Effector CD8-positive, alpha-beta T cell (primary cell): ENCODE results near the gene SLC12A4.
"Not testable (repeated sequence)": the region's sequence is repeated elsewhere in the genome, so short reads cannot be mapped to it uniquely, and the experiment has no call there.

Source experiments
- DNase-seq: peaks from one replicate; lab custom pipeline; 2025; lab: John Stamatoyannopoulos, UW
- total RNA-seq, 4 experiments: gene quantifications; one replicate each; lab custom pipeline; 2026; lab: John Stamatoyannopoulos, UW

Gene SLC12A4
- 26.2 to 60.6 (median 47.8) reads per million in 4 experiments for total RNA-seq

DNA sequence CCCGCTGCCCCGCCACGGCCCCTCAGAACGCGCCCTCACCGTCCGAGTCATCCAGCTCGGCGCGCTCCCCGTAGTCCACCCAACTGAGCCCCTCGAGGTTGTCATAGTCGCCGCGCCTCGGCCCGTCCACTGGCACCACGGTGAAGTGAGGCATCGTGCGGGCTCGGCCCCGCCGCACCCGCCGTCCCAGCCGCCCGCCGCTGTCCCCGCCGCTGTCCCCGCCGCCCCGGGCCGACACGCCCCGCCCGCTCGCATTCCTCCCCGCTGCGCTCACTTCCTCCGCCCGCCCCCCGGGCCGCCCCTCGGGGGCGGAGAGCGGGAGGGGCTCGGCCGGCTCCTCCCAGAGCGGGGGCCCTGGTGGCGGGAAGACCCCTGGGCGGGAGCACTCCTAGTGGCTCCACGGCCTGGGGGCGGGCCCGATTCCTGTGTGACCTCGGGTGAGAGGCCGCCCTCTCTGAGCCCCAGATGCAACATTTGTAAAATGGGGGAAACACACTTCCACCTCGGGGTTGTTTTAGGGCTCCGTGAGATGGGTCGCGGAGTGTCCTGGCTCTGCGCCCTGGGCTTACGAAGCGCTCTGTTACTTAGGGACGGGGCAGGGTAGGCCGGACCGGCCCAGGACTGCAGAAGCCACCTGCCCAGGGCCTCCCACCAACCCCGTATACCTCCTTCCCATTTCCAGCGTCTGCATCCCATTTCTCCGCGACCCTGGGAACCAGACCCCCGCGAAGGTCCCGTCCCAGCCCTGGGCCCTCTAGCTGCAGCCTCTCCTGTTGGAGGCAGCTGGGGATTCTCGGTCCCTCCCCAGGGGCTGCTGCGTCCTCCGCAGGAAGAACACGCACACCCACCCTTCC is at the start of gene SLC12A4:
TSS of gene SLC12A4 (minus strand) at position 238 of the 854 bp plus-strand sequence. CDS start at position 154, 84 bp downstream.
- DNase-seq: peak; percentile 87

DNA sequence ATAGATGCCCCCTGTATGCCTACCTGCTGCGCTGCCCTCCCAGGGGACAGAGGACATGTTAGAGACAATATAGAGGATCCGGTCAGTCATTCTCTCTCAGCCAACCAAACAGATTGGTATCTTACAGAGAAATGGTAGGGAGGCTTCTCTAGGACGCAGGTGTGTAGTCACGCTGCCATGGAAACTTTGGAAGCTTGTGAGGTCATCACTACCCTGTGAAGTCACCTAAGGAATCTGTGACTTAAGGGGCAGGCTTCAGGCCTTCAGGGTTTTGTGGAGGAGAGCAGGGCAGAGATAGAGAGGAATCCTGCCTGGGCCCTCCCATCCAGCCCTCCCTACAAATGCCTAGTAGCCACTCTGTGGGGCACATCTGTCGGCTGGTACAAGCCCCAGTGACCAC is 47.2 kb upstream of the SLC12A4 start, which contains the start of gene DPEP2NB:
TSS of gene DPEP2NB (minus strand) at position 231 of the 400 bp plus-strand sequence. CDS start at position 90, 141 bp downstream.
- no peak for DNase-seq

DNA sequence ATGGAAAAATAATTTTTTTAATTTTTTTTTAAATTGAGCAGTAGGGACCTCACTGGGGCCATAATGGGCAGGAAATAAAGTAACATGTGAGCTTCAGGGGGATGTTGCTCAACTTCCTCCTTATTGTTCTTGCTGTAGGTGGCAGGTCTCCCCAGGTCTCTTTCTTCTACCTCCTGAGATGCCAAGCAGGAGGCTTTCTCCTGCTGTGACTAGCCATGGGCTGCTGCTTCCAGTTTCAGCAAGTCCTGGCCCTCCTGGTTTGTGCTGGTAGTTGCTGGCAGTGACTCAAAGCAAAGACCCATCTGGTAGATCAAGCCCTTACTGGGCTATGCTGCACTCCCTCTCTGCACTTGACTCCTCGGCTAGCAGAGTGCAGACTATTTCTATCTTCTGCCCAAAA is 45.0 kb upstream of the SLC12A4 start:
- no peak for DNase-seq

DNA sequence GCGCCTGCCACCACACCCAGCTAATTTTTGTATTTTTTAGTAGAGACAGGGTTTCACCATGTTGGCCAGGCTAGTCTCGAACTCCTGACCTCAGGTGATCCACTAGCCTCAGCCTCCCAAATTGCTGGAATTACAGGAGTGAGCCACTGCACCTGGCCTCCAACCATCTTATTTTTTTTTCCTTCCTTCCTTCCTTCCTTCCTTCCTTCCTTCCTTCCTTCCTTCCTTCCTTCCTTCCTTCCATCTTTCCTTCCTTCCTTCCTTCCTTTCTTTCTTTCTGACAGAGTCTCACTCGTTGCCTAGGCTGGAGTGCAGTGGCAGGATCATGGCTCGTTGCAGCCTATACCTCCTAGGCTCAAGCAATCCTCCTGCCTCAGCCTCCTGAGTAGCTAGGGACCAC is 41.4 kb upstream of the SLC12A4 start:
- DNase-seq: not testable (repeated sequence)

DNA sequence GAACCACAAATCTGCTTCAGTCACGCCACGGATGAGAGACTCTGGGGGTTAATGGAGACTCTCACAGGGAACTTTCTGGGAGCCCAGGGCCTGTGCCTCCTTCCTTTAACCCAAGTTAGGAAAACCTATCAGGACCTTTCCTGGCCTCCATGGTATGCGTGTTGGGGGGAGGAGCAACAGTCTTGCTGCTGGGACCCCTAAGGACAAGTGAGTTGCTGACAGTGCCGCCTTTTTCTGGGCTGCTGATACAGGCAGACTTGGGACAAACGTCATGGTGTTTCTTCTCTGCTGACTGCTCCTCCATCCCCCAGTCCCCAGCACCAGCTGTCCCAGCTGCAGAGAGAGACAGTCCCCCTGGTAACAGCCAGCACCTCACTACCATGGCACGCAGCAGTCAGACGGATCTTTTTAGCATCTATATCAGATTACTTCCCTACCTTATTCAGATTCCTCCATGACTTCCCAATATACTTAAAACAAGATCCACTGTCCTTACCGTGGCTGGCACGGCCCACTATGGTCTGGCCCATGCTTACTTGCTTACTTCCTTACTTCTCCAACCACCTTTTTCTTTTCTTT is 40.8 kb upstream of the SLC12A4 start:
- no peak for DNase-seq

DNA sequence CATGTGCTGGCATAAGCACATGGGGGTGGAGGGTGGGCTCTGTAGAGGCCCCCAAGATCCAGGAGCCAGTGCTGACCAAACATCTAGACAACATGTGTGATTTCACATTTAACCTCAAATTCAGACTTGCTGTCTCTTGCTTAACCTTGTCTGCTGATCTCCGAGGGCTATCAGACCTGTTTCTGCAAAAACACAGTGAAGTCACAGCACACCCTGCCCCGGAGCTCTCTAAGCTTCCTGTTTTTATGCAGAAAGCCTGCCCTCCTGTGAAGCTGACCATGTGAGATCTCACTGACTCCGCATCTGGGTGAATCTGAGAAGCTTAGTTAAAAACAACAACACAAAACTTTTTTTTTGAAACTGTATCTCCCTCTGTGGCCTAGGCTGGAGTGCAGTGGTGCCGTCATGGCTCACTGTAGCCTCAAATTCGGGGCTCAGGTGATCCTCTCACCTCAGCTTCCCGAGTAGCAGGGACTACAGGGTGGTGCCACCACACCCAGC is 37.4 kb upstream of the SLC12A4 start:
- DNase-seq: no peak

DNA sequence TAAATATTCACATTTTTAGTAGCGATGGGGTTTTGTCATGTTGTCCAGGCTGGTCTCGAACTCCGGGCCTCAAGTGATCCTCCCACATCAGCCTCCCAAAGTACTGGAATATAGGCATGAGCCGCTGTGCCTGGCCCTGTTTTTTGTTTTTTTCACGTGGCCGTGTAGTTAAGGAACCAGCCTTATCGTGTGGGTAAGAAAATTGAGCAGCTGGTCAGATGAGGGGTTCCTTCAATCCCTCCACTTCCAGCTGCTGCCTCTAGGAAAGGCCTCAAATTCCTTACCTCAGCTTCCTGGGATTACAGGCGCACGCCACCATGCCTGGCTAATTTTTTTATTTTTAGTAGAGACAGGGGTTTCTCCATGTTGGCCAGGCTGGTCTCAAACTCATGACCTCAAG is 36.8 kb upstream of the SLC12A4 start:
- DNase-seq: no peak

DNA sequence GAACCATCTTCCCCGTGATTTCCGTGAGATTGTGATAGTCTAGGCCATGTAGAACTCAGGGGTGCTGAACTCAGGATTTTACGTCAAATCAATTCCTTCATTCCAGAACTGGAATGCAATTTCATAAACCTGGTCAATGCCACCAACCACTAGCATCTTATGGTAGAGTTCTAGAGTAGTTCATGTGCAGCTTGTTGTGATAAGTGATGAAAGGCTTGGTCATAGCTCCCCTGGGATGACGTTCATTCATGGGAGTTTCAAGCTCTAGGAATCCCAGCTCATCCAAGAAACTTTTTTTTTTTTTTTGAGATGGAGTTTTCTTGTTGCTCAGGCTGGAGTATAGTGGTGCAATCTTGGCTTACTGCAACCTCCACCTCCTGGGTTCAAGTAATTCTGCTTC is 34.6 kb upstream of the SLC12A4 start:
- DNase-seq: no peak

DNA sequence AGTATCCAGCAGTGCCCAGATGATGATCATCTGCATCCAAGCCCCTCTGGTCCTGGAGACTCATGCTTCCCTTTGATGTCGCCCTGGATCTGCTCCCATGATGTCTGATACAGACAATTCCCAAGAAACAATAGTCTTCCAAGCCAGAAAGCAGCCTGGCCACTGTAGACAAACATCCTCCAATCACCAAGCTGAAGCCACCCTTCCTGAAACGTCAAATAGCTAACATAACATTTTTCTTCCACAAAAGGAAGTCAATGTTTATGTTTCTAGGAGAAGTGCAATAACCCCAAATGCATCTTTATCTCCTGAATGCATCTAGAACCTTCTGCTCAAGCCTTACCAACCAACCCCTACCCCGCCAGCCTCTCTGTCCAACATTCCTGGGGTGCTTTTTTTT is 32.0 kb upstream of the SLC12A4 start:
- DNase-seq: no peak

DNA sequence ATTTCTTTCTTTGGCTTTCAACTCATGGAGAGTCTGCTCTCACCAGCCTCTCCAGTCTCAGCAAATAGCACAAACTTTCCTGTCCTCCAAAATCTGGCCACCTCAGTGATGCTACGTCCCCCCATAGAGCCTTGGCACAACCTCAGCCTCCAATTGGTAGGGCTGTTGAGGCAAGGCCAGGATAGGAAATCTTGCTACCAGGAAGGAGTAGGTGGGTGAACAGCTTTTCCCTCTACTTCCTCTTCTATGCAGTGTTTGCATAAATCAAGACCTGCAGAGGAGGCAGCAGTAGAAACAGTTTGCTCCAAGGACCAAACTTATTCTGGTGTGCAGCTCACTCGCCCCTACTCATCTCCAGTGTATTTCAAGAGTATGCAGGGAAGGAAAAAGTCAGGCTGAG is 31.5 kb upstream of the SLC12A4 start:
- DNase-seq: no peak

DNA sequence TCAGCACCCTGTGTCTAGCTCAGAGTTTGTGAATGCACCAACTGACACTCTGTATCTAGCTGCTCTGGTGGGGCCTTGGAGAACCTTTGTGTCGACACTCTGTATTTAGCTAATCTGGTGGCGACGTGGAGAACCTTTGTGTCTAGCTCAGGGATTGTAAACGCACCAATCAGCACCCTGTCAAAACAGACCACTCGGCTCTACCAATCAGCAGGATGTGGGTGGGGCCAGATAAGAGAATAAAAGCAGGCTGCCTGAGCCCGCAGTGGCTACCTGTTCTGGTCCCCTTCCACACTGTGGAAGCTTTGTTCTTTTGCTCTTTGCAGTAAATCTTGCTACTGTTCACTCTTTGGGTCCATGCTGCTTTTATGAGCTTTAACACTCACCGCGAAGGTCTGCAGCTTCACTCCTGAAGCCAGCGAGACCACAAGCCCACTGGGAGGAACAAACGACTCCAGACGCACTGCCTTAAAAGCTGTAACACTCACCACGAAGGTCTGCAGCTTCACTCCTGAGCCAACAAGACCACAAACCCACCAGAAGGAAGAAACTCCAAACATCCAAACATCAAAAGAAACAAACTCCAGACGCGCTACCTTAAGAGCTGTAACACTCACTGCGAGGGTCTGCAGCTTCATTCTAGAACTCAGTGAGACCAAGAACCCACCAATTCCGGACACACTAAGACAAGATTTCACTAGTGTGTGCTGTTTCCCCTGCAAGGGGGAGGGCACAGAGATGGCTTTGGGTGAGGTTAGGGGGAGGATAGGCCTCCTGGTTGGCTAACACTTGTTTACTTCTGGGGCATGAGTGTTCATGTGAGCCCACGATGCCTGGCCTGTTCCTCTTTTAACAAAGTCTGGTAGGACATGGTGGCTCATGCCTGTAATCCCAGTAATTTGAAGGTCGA is 30.6 kb upstream of the SLC12A4 start, which contains the start of gene DPEP2:
TSS of gene DPEP2 (minus strand) at position 706 of the 910 bp plus-strand sequence. CDS start 6,272 bp downstream, outside the sequence.
- DNase-seq: peak; percentile 25

DNA sequence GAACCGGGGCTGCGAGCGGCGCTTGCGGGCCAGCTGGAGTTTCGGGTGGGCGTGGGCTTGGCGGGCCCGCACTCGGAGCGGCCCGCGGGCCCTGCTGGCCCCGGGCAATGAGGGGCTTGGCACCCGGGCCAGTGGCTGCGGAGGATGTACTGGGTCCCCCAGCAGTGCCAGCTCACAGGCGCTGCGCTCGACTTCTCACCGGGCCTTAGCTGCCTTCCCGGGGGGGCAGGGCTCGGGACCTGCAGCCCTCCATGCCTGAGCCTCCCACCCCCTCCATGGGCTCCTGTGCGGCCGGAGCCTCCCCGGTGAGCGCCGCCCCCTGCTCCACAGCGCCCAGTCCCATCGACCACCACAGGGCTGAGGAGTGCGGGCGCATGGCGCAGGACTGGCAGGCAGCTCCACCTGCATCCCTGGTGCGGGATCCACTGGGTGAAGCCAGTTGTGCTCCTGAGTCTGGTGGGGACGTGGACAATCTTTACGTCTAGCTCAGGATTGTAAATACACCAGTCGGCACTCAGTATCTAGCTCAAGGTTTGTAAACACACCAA is 29.9 kb upstream of the SLC12A4 start:
- DNase-seq: not testable (repeated sequence)

DNA sequence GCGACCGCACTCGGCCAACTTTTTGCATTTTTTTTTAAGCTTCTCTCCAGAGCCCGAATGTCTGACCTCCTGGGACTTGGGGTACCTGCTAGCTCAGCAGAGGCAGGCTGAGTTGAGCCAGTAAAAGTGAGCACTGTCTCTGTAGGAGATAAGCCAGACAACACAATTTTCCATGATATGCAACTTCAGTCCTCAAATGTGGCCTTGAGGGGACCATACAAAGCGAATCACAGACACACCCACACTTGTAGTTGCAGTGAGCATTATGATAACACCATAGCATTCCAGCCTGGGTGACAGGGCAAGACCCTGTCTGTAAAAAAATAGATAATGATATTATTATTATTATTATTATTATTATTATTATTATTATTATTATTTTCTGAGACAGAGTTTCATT is 28.2 kb upstream of the SLC12A4 start:
- no peak for DNase-seq

DNA sequence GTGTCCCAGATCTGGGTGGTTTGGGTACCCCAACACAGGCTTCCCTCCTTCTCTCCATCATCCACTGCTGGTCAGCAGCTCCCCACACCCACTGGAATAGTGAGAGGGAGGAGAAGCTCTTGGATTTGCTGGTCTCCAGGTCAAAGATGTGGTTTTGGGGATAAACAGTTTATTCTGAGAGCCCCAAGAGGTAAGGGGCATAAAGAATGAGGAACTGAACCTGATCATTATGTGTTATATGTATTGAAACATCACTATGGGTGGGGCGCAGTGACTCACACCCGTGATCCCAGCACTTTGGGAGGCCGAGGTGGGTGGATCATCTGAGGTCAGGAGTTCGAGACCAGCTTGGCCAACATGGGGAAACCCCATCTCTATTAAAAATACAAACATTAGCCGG is 27.0 kb upstream of the SLC12A4 start:
- DNase-seq: no peak

DNA sequence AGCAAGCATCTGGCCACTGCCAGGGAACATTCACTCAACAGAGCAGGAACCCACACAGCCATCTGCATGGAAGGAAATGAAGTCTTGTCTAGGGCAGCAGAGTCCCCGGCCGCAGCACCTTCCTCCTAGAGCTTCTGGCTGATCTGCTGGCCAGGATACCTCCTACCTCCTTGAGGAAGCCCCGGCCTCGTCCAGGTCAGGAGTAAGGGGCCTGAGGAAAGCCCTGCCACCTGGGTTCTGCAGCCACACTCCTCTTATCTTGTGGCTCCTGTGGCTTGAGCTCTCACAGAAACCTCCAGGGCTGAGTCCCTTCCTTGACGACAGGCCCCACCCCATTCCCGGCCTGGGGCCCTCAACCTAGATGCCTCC is 25.6 kb upstream of the SLC12A4 start:
- not testable (repeated sequence) for DNase-seq

DNA sequence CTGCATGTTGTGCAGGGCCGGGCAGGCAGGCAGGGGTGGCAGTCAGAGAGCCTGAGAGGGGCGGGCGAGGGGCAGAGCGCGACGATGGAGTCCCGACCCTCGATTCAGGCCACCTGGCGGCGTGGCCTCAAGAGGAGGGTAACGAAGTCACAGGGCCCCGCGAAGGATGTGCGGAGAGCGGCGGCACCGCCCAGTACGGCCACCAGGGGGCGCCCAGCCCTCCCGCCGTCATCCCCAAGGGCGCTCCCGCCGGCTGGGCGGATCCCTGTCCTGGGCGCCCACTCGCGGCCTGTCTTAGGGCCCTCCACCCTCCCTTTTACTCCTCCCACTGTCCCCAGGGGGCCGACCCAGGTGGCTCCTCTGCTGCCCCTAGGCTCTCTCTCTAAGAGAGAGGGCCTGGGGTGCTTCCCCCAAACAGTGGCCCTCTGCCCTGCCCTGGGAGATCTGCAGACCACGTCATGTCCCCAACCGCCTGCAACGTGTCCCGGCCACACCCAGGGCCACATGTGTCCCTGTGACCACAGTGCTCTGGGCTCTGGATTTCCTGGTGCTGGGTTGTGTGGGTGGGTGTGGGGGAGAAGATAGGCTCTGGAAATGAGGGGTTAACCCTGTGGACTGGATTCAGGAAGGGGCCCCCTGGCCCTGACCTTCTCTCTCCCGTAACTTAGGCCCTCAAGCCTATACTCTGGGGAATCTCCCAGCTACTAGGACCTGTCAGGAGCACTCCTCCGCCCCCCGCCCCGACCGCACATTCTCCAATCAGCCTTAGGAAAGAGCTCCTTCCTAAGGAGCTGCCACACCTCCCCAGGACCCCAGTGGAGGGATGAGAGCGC is 25.0 kb upstream of the SLC12A4 start:
- peak; percentile 74 for DNase-seq

DNA sequence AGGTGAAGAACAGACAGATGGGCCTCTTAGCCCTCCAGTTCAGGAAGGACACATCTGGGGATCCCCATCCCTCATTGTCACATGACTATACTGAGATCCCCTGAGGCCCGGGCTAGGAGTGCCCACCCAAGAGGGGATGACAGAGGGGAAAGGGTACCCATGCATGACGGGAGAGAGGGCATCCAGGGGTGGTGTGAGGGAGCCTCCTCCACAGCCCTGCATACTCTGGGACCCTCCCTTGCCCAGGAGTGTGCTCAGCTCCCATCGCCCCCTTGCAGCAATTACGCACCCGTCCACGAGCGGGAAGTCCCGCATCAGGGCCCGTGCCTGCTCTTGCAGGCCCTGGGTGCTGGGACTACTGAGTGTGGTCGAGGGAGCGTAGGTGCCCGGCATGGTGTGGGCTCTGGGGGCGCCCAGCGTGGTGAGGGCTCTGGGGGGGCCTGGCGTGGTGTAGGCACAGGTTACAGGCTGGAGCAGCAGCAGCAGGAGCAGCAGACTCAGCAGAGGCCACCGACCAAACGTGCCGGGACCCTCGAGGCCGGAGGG is 24.3 kb upstream of the SLC12A4 start:
- DNase-seq: no peak

DNA sequence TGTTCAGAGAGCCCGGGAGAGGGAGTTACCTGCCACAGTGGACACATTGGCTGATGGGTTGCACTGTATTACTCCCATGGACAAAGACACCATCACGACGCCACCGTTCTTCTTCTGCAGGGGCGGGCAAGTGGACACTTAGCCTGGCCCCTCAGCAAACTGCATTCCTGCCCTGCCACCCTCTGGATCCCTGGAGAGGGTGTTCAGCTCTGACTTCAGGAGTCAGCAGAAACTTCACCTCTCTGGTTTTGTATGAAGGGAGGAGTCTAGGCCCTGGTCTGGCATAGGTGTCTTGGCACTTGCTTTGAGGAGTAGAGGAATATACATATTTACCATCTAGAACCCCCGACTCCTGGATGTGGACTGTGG is 21.6 kb upstream of the SLC12A4 start:
- DNase-seq: no peak

DNA sequence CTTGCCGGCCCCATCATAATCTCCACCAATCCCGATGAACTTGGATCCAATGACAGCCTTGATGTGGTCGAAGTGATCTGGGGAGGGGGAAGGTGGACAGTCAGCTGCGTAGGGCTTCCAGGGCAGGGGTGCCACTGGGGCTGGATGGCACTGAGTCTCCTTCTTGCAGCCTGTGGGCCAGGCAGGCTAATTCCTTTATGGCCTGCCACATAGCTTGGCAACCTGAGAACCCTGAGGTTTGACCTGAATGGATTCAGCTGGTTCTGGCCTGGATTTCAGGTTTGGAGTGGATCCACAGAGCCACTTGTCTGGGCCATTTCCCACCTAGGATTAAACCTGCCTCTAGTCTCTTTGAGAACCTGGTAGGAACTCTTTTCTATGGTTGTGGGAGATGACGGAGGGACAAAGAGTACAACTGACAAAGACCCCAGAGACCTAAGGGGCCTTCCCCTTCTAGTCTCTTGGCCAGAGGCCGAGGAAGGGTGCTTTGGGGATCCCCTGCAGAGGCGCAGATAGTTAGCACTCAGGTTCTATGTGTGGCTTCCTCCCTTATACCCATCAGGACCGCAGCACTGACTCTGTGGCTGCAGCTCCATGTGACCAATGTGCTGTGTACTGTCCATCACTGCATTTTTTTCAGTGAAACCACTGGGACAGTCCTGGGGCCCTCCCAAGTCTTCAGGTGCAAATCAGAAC is 21.0 kb upstream of the SLC12A4 start:
- DNase-seq: no peak

DNA sequence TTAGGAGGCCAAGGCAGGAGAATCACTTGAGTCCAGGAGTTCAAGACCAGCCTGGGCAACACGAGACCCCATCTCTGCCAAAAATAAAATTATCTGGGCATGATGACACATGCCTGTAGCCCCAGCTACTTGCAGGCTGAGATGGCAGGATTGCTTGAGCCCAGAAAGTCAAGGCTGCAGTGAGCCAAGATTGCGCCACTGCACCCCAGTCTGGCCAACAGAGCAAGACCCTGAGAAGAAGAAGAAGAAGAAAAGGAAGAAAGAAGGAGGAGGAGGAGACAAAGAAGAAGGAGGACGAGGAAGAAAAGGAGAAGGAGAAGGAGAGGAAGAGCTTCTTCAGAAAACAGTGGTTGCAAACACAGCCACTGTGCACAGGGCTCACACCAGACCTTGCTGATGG is 20.2 kb upstream of the SLC12A4 start:
- DNase-seq: no peak
